Natural killer cell treated with Interleukin-12 subunit alpha and Interleukin-12 subunit beta and Interleukin-15 and Interleukin-18, amount 100 ng/mL, for 72 hours (primary cell): ENCODE results near the gene CACNA2D4. TPM values are rescaled to one million over a fixed set of nuclear protein-coding genes. Genes with fewer than 3 reads are reported as not detected.
A peak's percentile ranks its signal among the peaks of the same experiment; 100 is the strongest.

Experiments used
- ATAC-seq, 2 donors: fragments of 150-1000 bp; cut with Tn5 transposase in 1 of 2; sonication (Bioruptor Pico), chemical (Tn5 transposase) in 1 of 2; 2 replicates each; pipeline ENCODE4 v1.10.0; 2021
- DNase-seq: peaks from one replicate; pipeline ENCODE4 v3.0.0; 2022; ENCODE audit warnings: low spot score
- H3K27ac Mint-ChIP-seq, 2 donors: 1 replicate in 1 of 2; 2 replicates in 1 of 2; pipeline ENCODE4 v1.8.0; 2022; ENCODE audit warnings: mixed read lengths in 2 of 2, mild to moderate bottlenecking in 1 of 2, moderate library complexity in 1 of 2
- H3K27me3 Mint-ChIP-seq, 2 donors: 1 replicate in 1 of 2; 2 replicates in 1 of 2; pipeline ENCODE4 v1.8.0; 2022; ENCODE audit warnings: mixed read lengths in 2 of 2
- H3K36me3 Mint-ChIP-seq: one replicate; pipeline ENCODE4 v1.8.0; 2022; ENCODE audit warnings: mixed read lengths
- H3K4me1 Mint-ChIP-seq, 2 donors: 1 replicate in 1 of 2; 2 replicates in 1 of 2; pipeline ENCODE4 v1.8.0; 2022; ENCODE audit warnings: low read depth in 2 of 2, mixed read lengths in 2 of 2, mild to moderate bottlenecking in 1 of 2
- H3K4me3 Mint-ChIP-seq: one replicate; pipeline ENCODE4 v1.8.0; 2022; ENCODE audit warnings: mixed read lengths
- H3K9me3 Mint-ChIP-seq: 2 replicates; pipeline ENCODE4 v1.8.0; 2022; ENCODE audit warnings: mixed read lengths
- total RNA-seq, 2 donors: library from RNA; stranded (reverse); gene quantifications; one replicate each; pipeline ENCODE4 v1.2.3, GENCODE V29; 2022

CACNA2D4 gene
- total RNA-seq, 2 donors from 2014 or later: 4.5 to 12.1 TPM

DNA sequence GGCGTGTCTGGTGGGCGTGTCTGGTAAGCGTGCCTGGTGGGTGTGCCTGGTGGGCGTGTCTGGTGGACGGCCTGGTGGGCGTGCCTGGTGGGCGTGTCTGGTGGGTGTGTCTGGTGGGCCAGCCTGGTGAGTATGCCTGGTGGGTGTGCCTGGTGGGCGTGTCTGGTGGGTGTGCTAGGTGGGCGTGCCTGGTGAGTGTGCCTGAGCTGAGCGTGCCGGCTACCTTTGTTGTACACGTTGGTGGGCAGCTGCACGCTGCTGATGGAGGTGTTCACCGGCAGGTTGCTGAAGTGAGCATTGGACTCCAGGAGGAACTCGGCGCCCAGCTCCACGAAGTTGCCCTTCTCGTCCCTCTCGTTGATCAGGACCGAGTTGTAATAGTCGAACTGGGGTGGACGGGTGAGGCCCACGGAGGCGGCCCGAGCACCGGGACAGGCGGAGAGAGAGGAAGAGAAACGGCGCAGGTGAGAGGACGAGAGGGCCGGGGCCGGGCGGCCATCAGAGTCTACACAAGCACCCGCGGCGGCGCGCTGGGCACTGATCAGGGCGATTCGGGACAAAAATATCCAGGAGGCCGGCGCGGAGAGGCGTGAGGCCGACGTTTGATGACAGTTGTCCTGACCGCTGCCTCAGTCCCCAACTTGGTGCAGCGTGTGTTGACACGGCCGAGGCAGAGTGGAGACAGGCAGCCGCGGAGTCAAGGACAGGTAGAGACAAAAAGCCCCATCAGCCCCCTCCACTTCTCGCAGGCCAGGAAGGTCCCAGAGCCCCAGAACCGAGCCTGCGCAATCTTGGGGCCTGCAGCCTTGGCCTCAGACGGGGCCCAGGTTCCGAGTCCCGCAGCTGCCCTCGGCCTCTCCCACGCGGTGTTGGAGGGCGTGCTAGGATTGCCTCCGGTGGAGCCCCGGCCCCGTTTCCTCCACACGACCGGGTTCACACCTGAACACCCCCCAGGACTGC is 10.5 kb downstream of the CACNA2D4 start:
- H3K4me3 Mint-ChIP-seq: no peak overlapping the region

DNA sequence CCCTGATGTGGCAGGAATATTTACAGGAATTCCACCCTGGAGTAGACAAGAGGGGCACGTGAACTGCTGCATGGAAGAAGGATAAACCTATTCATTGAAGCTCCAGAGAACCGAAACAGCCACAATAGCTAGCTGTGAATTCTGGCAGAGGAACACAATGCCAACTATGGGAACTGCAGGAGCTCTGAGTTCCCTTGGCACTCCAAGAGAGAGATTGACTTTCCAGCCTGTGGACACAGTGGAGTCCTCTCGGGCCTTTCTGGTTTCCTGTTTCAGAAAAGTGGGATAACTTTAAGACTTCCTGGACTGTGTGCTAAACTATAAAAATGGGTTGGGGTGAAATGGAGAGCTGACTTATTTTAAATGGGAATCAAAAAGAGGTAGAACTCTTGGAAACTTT is 11.9 kb downstream of the CACNA2D4 start:
- H3K9me3 Mint-ChIP-seq: peaks cover 19% of the 10 kb centered on the region
- H3K4me3 Mint-ChIP-seq: no peak overlapping the region
- DNase-seq (no peak), ATAC-seq (no peak)
- peaks cover 0 to 3% of the 10 kb centered on the region in 2 donors for H3K4me1 Mint-ChIP-seq
- H3K36me3 Mint-ChIP-seq: peaks cover 34% of the 10 kb centered on the region
- no peak overlapping the region for H3K27ac Mint-ChIP-seq
- H3K27me3 Mint-ChIP-seq: peaks cover 23 to 31% of the 10 kb centered on the region in 2 donors

More for the DNA sequence above, 10.5 kb downstream of the CACNA2D4 start:
- peaks cover 0 to 3% of the 10 kb centered on the region in 2 donors for H3K4me1 Mint-ChIP-seq
- no peak overlapping the region for H3K27ac Mint-ChIP-seq
- peak; percentile 20 to 46 for ATAC-seq
- peaks cover 10 to 25% of the 10 kb centered on the region in 2 donors for H3K27me3 Mint-ChIP-seq
- peaks cover 9% of the 10 kb centered on the region for H3K9me3 Mint-ChIP-seq
- peaks cover 21% of the 10 kb centered on the region for H3K36me3 Mint-ChIP-seq
- no peak for DNase-seq

DNA sequence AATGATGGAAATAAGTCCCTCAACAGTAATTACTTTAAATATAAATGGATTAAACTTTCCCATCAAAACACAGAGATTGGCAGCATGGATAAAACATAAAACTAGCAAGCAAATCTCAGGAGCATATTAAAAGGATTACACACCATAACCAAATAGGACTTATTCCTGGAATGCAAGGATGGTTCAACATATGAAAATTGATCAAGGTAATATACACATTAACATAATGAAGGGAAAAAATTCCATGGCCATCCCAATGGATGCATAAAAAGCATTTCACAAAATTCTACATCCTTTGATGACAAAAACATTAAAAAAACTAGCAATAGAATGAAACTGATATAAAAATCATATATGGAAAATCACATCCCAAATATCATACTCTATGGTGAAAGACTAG is 13.6 kb downstream of the CACNA2D4 start:
- H3K9me3 Mint-ChIP-seq: peaks cover 20% of the 10 kb centered on the region

DNA sequence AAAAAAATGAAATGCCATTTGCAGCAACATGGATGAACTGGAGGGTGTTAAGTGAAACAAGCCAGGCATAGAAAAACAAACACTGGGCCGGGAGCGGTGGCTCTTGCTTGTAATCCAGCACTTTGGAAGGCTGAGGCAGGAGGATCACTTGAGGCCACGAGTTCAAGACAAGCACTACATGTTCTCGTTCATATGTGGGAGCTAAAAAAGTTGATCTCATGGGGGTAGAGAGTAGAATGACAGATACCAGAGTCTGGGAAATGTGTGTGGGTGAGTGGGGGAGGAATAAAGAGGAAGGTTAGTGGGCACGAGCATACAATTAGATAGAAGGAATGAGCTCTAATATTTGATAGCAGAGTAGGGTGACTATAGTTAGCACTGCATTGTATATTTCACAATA is 21.5 kb downstream of the CACNA2D4 start:
- H3K36me3 Mint-ChIP-seq: peaks cover 23% of the 10 kb centered on the region

More for the DNA sequence above, 13.6 kb downstream of the CACNA2D4 start:
- no peak for ATAC-seq
- H3K36me3 Mint-ChIP-seq: peaks cover 37% of the 10 kb centered on the region
- H3K4me3 Mint-ChIP-seq: no peak overlapping the region
- peaks cover 0 to 3% of the 10 kb centered on the region in 2 donors for H3K4me1 Mint-ChIP-seq
- peaks cover 32 to 35% of the 10 kb centered on the region in 2 donors for H3K27me3 Mint-ChIP-seq
- DNase-seq: no peak
- H3K27ac Mint-ChIP-seq: no peak overlapping the region

DNA sequence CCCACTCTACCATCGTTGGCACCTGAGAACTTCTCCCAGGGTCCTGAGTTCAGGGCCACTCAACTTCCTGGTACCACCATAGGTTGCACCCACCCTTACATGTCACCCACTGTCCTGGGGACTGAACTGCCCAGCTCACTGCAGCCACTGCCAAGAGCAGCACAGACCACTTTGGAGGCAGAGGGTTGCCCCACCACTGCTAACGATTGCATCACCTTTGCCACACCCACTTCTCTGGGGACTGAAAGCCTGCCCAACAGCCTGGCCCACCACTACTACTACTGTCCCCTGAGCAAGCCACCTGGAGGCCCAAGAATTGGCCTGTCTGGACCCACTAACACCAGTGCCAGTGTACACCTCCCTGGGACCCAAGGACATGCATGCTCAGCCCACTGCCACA is 27.6 kb downstream of the CACNA2D4 start:
- no peak overlapping the region for H3K27ac Mint-ChIP-seq
- ATAC-seq (no peak), DNase-seq (no peak)
- H3K27me3 Mint-ChIP-seq: peaks cover 39 to 67% of the 10 kb centered on the region in 2 donors
- peaks cover 6% of the 10 kb centered on the region for H3K9me3 Mint-ChIP-seq
- H3K4me3 Mint-ChIP-seq: no peak overlapping the region
- no peaks in the 10 kb centered on the region for H3K4me1 Mint-ChIP-seq
- H3K36me3 Mint-ChIP-seq: peaks cover 24% of the 10 kb centered on the region

More for the DNA sequence above, 21.5 kb downstream of the CACNA2D4 start:
- peaks cover 41 to 77% of the 10 kb centered on the region in 2 donors for H3K27me3 Mint-ChIP-seq
- peaks cover 11% of the 10 kb centered on the region for H3K9me3 Mint-ChIP-seq
- no peaks in the 10 kb centered on the region for H3K4me1 Mint-ChIP-seq
- no peak for DNase-seq
- ATAC-seq: no peak
- H3K4me3 Mint-ChIP-seq: no peak overlapping the region
- no peak overlapping the region for H3K27ac Mint-ChIP-seq

DNA sequence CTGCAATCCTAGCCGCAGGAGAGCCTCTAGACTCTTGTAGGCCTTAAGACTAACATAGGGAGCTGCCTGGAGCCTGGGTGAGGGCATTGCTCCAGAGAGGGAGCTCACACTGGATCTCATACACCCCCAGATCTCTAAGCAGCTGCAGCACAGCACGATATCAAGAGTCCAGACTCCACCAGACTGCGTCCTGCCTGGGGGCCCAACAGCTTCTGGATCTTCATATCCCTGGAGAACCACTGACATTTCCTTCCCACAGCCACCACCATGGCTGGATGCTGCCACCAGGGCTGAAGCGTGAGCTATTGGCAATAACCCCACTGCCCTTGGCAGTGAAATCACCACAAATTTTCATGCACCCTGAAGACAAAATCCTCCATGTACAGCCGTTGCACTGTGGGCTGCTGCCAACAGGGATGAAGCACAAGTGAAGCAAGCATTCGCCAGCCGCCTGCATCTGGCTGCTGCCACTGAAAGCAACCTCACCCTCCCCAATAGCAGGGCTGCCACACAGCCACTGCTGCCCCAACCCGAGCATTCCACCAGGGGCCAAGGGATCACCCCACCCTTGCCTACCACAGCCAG is 28.2 kb downstream of the CACNA2D4 start:
- peaks cover 6% of the 10 kb centered on the region for H3K9me3 Mint-ChIP-seq
- H3K36me3 Mint-ChIP-seq: peaks cover 24% of the 10 kb centered on the region
- no peaks in the 10 kb centered on the region for H3K4me1 Mint-ChIP-seq
- H3K4me3 Mint-ChIP-seq: no peak overlapping the region
- peaks cover 39 to 64% of the 10 kb centered on the region in 2 donors for H3K27me3 Mint-ChIP-seq
- DNase-seq: no peak
- no peak overlapping the region for H3K27ac Mint-ChIP-seq
- no peak for ATAC-seq

DNA sequence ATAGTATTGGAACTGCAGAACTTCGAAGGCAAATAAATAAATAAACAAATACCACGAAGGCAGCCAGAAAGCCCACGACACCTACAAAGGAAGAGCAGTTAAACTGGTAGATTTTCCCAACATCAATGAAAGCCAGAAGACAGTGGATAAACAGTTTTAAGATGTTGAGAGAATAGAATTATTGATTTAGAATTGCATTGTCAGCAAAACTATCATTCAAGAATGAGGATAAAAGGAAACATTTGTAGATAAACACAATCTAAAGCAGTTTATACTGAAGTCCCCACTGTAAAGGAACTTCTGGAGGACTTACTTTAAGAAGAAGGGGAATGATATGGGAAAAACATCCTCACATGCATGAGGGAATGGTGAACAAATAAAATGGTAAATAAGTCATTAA is 29.5 kb downstream of the CACNA2D4 start:
- no peaks in the 10 kb centered on the region for H3K4me1 Mint-ChIP-seq
- H3K27ac Mint-ChIP-seq: no peak overlapping the region
- DNase-seq (no peak), ATAC-seq (no peak)
- H3K9me3 Mint-ChIP-seq: peaks cover 6% of the 10 kb centered on the region
- peaks cover 33 to 53% of the 10 kb centered on the region in 2 donors for H3K27me3 Mint-ChIP-seq
- H3K4me3 Mint-ChIP-seq: no peak overlapping the region
- peaks cover 21% of the 10 kb centered on the region for H3K36me3 Mint-ChIP-seq

DNA sequence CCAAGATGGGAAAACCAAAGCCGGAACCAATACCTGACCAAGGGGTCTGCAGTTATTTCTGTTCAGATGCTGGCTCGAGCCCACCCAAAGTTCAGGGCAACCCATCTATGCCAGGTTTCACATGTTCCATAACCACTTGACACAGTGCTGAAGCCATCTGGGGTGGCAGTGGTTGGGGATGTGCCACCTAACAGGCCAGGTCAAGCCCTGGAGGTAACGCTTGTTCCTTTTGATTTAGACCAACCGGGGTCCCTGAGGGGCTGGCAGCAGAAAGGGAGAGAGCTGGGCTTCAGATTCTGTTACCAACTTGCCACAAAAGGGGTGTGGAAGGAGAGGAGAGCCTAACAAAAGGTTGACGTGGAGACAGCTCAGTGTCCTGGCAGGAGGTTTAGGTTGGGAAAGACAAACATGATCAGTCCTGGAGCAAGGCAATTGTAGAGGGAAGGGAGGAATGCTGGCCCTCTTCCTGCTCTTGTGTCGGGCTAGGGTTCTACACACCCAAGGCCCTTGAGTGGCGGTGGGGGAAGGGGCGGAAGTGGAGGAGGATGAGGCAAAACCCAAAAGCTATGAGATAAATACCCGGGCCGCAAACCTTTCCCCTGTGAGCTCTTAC is 31.9 kb downstream of the CACNA2D4 start:
- Mint-ChIP-seq H3K4me3 (no peak overlapping the region), H3K27ac (no peak overlapping the region), H3K9me3 (no peaks in the 10 kb centered on the region), H3K4me1 (peaks cover 0 to 3% of the 10 kb centered on the region in 2 donors), H3K36me3 (peaks cover 5% of the 10 kb centered on the region), H3K27me3 (peaks cover 19 to 32% of the 10 kb centered on the region in 2 donors)
- ATAC-seq (no peak), DNase-seq (no peak)

DNA sequence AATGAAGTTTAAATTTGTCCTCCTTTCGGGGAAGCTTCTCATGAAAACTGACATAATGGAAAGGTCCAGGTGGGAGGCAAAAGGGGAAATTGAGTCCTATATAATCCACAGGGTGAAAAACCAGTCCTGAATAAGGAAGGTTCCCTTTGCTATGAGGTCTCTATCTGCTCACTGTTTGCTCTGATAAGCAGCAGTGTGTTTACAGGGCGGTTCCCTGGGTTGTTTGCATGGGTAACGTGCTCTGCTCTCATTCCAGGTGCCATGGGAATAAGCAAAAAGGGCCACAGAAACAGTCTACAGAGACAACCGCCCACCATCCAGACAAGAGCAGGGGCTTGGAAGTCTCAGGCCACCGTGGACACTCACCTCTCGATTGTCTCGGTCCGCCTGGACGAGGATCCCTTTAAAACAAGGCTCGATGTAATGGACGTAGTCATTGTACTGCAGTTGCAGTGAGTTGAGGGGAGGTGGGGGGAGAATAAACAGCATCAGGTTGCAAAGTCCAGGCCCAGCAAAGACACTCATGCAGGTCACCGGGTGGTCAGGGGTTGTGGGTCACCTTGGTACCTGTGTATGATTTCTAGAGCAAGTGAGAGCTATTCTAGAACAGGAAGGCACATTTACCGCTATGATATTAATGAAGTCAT is 32.7 kb downstream of the CACNA2D4 start:
- no peak overlapping the region for H3K4me3 Mint-ChIP-seq
- H3K27ac Mint-ChIP-seq: no peak overlapping the region
- no peaks in the 10 kb centered on the region for H3K36me3 Mint-ChIP-seq
- ATAC-seq: no peak
- DNase-seq: no peak
- H3K4me1 Mint-ChIP-seq: peaks cover 0 to 3% of the 10 kb centered on the region in 2 donors
- H3K27me3 Mint-ChIP-seq: peaks cover 14 to 31% of the 10 kb centered on the region in 2 donors
- no peaks in the 10 kb centered on the region for H3K9me3 Mint-ChIP-seq

DNA sequence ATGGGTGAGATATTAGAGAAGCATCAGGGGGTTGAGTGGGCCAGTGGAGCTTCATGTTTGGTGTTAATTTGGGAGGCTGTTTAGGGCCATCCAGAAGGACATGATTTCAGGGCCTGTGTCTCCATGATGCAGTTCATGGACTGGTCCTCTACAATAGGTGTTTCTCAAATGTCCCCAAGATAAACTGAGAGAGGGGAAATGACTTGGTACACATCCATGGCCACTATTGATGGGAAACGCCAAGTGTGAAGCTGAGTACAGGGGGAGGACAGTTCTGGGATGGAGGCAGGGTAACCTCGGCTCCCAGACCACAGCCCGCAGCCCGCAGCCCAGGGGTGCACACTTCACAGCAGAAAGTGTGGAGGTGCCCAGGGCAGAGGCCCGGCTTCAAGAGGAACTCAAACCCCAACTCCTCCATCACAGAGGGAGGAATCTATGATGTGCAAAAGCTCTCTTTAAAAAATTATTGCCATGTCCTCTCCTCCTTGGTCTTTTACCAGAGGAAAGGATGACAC is 33.3 kb downstream of the CACNA2D4 start:
- Mint-ChIP-seq H3K4me1 (peaks cover 0 to 3% of the 10 kb centered on the region in 2 donors), H3K27me3 (peaks cover 13 to 31% of the 10 kb centered on the region in 2 donors)

DNA sequence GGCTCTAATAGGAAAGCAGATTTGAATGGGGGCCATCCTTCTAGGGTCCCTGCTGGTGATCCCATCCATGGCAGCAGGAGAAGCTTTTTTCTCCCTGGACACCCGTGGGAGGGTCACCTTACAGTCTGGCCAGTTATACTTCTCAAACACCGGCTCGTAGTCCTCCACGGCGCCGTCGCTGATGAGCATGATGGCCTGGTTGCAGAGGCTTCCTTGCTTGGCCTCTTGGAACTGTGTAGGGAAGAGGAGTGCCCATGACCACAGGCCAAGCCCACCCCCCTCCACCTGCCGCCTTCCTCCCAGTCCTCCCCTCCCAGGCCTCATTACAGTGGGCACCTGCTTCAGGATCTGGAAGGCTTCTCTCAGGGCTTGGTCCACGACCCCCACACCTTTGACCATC is 33.8 kb downstream of the CACNA2D4 start:
- peaks cover 13 to 31% of the 10 kb centered on the region in 2 donors for H3K27me3 Mint-ChIP-seq
- no peaks in the 10 kb centered on the region for H3K9me3 Mint-ChIP-seq
- no peak overlapping the region for H3K4me3 Mint-ChIP-seq
- ATAC-seq (no peak), DNase-seq (no peak)
- H3K27ac Mint-ChIP-seq: no peak overlapping the region
- no peaks in the 10 kb centered on the region for H3K36me3 Mint-ChIP-seq
- H3K4me1 Mint-ChIP-seq: peaks cover 0 to 3% of the 10 kb centered on the region in 2 donors

More for the DNA sequence above, 33.3 kb downstream of the CACNA2D4 start:
- DNase-seq (no peak), ATAC-seq (no peak)
- Mint-ChIP-seq H3K36me3 (no peaks in the 10 kb centered on the region), H3K9me3 (no peaks in the 10 kb centered on the region), H3K27ac (no peak overlapping the region), H3K4me3 (no peak overlapping the region)

DNA sequence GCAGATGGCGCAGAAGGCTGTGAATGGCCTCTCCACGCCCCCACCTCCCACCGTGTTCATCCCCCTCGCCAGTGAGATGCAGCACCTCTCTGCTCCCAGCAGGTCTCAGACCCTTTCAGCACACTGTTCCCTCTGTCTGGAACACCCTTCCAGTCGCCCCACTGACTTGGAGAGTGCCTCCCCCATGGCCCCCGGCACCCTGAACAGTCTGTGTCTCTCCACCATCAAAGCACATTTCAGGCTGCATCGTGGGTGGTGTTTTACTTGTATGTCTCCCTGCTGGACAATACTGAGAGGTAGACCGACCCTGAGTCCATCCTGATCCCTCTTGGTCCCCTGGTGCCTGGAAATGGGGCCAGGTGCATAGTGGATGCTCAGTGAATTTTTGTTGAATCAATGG is 34.9 kb downstream of the CACNA2D4 start:
- Mint-ChIP-seq H3K4me1 (peaks cover 0 to 3% of the 10 kb centered on the region in 2 donors), H3K36me3 (no peaks in the 10 kb centered on the region), H3K9me3 (no peaks in the 10 kb centered on the region), H3K4me3 (no peak overlapping the region), H3K27me3 (peaks cover 12 to 22% of the 10 kb centered on the region in 2 donors), H3K27ac (no peak overlapping the region)
- DNase-seq (no peak), ATAC-seq (no peak)

DNA sequence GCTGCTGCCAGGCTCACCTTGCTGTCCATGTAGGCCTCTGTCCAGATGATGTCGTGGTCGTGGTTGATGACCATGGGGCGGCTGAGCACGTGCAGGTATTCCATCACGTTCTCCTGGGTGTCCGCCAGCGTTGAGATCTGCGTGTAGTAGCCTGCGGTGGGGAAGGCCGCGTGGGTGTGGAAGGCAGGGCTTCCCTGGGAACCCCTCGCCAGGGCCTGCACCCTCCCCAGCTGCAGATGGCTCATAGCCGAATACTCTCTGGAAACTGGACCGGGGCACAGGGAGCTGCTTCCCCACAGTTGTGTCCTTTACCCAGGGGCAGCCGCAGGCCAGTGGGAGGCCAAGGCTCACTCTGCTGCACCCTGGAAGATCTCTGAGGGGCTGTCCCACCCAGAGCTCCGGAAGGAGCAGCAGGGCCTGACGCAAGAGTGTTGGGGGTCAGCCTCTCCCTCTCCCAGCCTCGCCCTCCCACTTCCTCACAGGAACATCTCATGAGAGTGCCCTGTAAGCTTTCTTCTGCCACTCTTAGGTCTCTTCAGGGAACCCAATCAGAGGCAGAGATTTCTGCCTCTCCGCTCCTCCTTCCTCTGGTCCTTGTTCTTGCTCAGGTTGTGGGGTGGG is 35.5 kb downstream of the CACNA2D4 start:
- no peaks in the 10 kb centered on the region for H3K36me3 Mint-ChIP-seq
- H3K9me3 Mint-ChIP-seq: no peaks in the 10 kb centered on the region
- H3K4me3 Mint-ChIP-seq: no peak overlapping the region
- ATAC-seq: no peak
- H3K27me3 Mint-ChIP-seq: peaks cover 9 to 16% of the 10 kb centered on the region in 2 donors
- peaks cover 0 to 3% of the 10 kb centered on the region in 2 donors for H3K4me1 Mint-ChIP-seq
- H3K27ac Mint-ChIP-seq: no peak overlapping the region
- no peak for DNase-seq
